ENCODE data around the gene MYO1B.

Gene MYO1B

DNA sequence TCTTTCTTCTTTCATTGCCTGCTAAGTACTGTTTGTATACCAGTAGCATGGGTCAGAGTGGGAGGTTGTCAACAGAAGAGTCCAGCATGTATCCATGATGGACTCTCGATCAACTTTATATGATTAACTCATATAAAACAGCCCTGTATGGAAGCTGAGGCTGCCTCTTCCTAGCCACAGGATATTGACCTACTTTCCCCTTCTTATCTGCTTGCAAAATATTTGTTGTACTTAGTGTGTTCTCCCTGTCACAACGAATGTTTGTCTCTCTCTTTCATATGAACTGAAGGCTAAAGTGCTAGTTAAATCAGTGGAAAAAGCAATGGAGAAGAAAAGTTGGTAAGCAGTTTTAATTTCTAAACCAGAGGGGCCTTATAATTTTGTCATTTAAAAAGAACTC, 17.8 kb downstream of the MYO1B start:
- no peak for DNase-seq (ENCODE audit: extremely low read depth, low read depth)
- TF ChIP-seq, protein P1, sequence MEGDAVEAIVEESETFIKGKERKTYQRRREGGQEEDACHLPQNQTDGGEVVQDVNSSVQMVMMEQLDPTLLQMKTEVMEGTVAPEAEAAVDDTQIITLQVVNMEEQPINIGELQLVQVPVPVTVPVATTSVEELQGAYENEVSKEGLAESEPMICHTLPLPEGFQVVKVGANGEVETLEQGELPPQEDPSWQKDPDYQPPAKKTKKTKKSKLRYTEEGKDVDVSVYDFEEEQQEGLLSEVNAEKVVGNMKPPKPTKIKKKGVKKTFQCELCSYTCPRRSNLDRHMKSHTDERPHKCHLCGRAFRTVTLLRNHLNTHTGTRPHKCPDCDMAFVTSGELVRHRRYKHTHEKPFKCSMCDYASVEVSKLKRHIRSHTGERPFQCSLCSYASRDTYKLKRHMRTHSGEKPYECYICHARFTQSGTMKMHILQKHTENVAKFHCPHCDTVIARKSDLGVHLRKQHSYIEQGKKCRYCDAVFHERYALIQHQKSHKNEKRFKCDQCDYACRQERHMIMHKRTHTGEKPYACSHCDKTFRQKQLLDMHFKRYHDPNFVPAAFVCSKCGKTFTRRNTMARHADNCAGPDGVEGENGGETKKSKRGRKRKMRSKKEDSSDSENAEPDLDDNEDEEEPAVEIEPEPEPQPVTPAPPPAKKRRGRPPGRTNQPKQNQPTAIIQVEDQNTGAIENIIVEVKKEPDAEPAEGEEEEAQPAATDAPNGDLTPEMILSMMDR (IDR thresholded peaks at IDR 0.05; ENCODE audit: low read depth, low read length, missing control alignments): no peak
- H3K4me3 ChIP-seq (replicated peaks; ENCODE audit: low read depth, low read length): no peak overlapping the region

DNA sequence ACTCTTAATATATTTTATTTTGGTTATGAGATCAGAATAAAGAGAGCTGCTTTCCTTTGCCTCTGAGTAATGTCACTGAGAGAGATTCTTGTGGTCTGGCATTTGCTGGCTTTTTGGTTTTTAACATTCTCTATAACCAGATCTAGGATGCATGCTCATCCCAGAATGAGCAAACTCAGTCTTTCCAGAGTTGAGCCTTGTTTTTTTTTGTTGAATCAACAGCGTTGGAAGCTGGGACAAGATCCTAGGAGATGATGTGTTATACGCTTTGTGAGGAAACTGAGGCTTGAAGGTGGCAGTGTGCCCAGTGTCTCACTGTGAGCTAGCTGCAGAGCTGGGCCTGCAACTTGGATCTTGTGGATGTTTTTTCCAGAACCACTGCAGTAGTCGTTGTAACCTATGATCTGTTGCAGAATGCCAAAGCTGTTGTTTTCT, 19.5 kb downstream of the MYO1B start:
- DNase-seq (ENCODE audit: extremely low read depth, low read depth): no peak
- TF ChIP-seq, protein P1 (IDR thresholded peaks at IDR 0.05; ENCODE audit: low read depth, low read length, missing control alignments): no peak
- no peak overlapping the region for H3K4me3 ChIP-seq (replicated peaks; ENCODE audit: low read depth, low read length)

DNA sequence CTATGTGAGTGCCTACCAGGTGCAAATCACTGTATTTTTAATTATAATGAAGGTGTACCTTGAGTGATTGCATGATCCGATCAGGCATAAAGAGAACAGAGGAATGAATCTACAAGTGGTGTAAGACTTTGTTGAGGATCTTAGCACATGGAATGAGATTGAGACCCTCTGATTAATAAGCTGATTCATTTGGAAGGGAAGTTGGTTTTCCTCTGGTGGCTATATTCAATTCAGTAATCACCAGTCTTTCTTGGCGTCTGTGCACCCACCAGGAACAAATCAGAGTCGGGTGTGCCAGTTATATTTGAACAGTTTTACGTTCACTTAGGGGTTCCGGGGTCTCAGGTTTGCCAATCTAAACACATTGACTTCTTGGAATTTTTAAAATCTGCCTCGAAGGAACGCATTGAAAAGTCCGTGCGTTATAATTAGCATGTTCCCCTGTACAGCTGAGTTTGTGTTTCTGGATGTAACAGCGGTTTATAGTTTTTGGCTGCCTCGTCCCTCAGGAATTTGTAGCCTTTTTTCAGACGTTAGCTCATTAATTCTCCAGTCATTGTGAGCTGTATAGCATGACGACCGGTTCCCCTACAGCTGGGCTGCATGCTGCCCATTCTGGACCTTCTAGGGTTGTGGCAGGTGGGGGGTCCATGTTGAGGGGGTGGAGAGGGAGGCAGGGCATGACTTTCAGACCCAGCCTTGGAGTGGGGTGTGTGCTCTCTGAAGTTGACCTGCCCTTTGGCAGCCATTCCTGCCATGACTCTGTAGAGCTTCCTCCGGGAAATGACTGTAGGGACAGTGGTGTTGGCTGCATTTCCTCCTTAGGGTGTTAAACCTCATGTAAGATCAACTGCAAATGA, 20.3 kb downstream of the MYO1B start:
- no peak for DNase-seq (ENCODE audit: extremely low read depth, low read depth)
- no peak overlapping the region for H3K4me3 ChIP-seq (replicated peaks; ENCODE audit: low read depth, low read length)
- TF ChIP-seq, protein P1 (IDR thresholded peaks at IDR 0.05; ENCODE audit: low read depth, low read length, missing control alignments): no peak

DNA sequence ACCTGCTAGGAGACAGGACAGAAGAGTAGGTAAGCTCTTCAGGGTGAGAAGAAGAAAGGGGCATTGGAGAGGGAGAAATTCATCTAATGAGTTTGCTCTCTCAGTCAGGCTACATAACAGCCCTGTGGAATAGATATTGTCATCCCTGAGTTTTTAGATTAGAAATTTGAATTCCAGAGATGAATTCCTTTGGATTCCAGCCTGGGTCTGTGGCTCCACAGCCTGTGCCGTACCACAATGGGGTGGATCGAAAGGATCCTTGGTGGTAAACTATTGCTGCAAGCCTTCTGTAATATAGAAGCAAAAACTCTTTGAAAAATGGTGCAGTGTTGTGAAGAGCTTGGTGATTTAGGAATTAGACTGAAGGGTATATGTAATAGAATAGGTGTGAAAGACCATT, 21.0 kb downstream of the MYO1B start:
- DNase-seq (ENCODE audit: extremely low read depth, low read depth): no peak
- TF ChIP-seq, protein P1 (IDR thresholded peaks at IDR 0.05; ENCODE audit: low read depth, low read length, missing control alignments): no peak
- H3K4me3 ChIP-seq (replicated peaks; ENCODE audit: low read depth, low read length): no peak overlapping the region

DNA sequence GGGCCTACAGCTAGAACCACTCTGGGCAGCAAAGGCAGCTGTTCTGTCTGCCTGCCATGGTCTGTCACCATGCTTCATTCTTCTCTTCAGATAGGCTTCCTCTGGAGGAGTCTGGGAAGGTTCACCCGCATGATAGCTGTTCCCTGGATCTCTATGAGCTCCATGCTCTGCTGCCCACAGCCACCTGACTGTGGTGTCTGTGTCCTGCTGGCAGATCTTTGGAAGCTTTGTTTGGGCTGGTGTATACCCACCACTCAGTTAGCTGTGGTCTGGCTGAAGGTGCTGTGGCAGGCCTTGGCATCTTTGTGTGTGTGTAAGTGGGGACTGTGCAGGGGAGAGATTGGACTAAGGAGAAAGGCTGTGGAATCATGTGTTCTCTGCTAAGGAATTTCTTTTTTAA, 23.4 kb downstream of the MYO1B start:
- no peak for DNase-seq (ENCODE audit: extremely low read depth, low read depth)
- TF ChIP-seq, protein P1 (IDR thresholded peaks at IDR 0.05; ENCODE audit: low read depth, low read length, missing control alignments): no peak
- no peak overlapping the region for H3K4me3 ChIP-seq (replicated peaks; ENCODE audit: low read depth, low read length)

DNA sequence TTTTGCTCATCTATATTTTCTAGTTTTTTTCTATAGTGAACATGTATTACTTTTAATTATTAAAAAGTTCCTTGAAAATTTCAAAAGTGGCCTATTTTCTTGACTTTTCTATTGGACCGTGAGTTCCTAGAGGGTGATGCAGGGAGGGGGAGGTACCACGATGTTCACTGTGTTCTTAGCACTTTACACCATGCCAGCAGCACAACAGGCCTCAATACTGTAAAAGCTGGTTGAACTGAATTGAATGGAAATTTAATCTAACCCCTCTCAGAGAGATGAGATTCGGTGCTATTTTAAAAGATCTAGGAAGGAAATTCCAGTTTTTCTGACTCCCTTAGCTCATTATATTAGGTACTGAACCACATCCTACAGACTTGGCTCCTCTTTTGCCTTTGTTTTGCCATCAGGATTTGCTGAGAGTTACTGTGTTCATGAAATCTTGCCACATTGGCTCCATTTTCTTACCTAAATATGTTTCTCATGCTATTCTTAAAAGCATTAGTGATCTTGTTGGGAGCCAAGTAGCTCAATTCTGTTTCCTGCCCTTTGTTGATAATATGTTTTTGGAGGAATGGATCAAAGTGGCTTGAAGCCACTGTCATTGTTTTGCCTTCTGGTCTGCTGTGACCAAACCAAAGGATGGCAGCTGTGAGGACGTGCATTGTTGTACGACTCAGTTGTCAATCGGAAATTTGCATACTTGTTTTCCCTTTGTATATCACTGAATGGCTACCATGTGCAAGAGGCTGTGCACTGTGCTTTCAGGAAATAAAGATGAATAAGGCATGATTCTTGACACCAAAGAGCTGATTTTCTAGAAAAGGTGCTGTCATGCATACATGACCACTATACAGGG, 25.3 kb downstream of the MYO1B start:
- TF ChIP-seq, protein P1 (IDR thresholded peaks at IDR 0.05; ENCODE audit: low read depth, low read length, missing control alignments): no peak
- no peak overlapping the region for H3K4me3 ChIP-seq (replicated peaks; ENCODE audit: low read depth, low read length)
- no peak for DNase-seq (ENCODE audit: extremely low read depth, low read depth)
